Panc1 (cell line): ENCODE results near the gene PSG7. TPM values are rescaled to one million over a fixed set of nuclear protein-coding genes. Genes with fewer than 3 reads are reported as not detected.
"Not testable (repeated sequence)": the region's sequence is repeated elsewhere in the genome, so short reads cannot be mapped to it uniquely, and the experiment has no call there.

Source experiments
- ATAC-seq: fragments of 200-7000 bp; cut with Tn5 transposase; 2 replicates; pipeline ENCODE4 v1.9.1; 2020; ENCODE audit warnings: mild to moderate bottlenecking, moderate library complexity
- BruUV-seq: library from RNA; stranded (reverse); fragments of 400-500 nt; replicated peaks from 2 replicates; lab custom pipeline; 2021; lab: Mats Ljungman, UMichigan
- CTCF ChIA-PET: fragments of 300-600 bp; sonication (Branson Sonifier 250); formaldehyde crosslinking; loops from one replicate; lab custom pipeline; 2022; ENCODE audit warnings: antibody characterized with exemption; lab: Charles Lee
- POLR2A ChIA-PET: fragments of 300-600 bp; sonication (Branson Sonifier 250); formaldehyde crosslinking; loops from one replicate; lab custom pipeline; 2022; ENCODE audit warnings: antibody characterized with exemption; lab: Charles Lee
- DNase-seq: peaks from one replicate; pipeline ENCODE4 v3.0.0-alpha.2; 2010; ENCODE audit warnings: low read depth, low spot score
- H3K27ac ChIP-seq: 2 replicates; pipeline ENCODE4 v1.5.1; 2011; ENCODE audit warnings: mild to moderate bottlenecking, low read length, inconsistent platforms
- H3K27me3 ChIP-seq: fragments of 200-500 bp; sonication (Bioruptor generic); 2 replicates; pipeline ENCODE4 v1.6.0; 2014; ENCODE audit warnings: low read length, inconsistent platforms; ENCODE audit not compliant: control insufficient read depth, insufficient read depth
- H3K36me3 ChIP-seq: fragments of 200-500 bp; sonication (Bioruptor generic); 2 replicates; pipeline ENCODE4 v1.5.1; 2014; ENCODE audit warnings: inconsistent platforms, mild to moderate bottlenecking, low read length, moderate library complexity; ENCODE audit not compliant: control insufficient read depth, insufficient read depth
- H3K4me1 ChIP-seq: 2 replicates; pipeline ENCODE4 v1.5.1; 2011; ENCODE audit warnings: inconsistent platforms, mild to moderate bottlenecking, low read length, moderate library complexity; ENCODE audit not compliant: control insufficient read depth, insufficient read depth
- H3K4me3 ChIP-seq, 2 experiments: 2 replicates each; pipeline ENCODE4 v1.5.1; 2011 to 2012; ENCODE audit warnings: low read depth in 2 of 2, low read length in 2 of 2, mild to moderate bottlenecking in 2 of 2, inconsistent platforms in 1 of 2, moderate library complexity in 1 of 2
- H3K9me3 ChIP-seq: fragments of 200-500 bp; sonication (Bioruptor generic); 2 replicates; pipeline ENCODE4 v1.5.1; 2014; ENCODE audit warnings: low read depth, mild to moderate bottlenecking, inconsistent platforms, low read length, moderate library complexity; ENCODE audit not compliant: control insufficient read depth, insufficient read depth
- in situ Hi-C: cut with HindIII; loops from 2 replicates; pipeline ENCODE4 v1.10.0; 2016; ENCODE audit warnings: low sequenced_read_pairs, low pct_unique_long_range_greater_than_20kb
- intact Hi-C: fragments of 100-400 bp; cut with micrococcal nuclease; formaldehyde crosslinking; loops from one replicate; pipeline ENCODE4 v1.10.0; 2022; ENCODE audit not compliant: unreplicated experiment
- total RNA-seq: library from RNA; stranded (reverse); gene quantifications from one replicate; pipeline ENCODE4 v1.2.1, GENCODE V29; 2021; ENCODE audit not compliant: unreplicated experiment
- TF ChIP-seq, protein P1 (sequence below): fragments of 450-650 bp; IDR thresholded peaks from 2 replicates; pipeline ENCODE4 v1.5.1; 2017; ENCODE audit warnings: mild to moderate bottlenecking

PSG7 gene
- total RNA-seq, 1 experiment from 2014 or later: not detected

- BruUV-seq, H3K9me3 ChIP-seq, in situ Hi-C loops, intact Hi-C loops, H3K4me1 ChIP-seq, H3K27ac ChIP-seq, POLR2A ChIA-PET, H3K4me3 ChIP-seq, ATAC-seq, DNase-seq, H3K36me3 ChIP-seq, H3K27me3 ChIP-seq, CTCF ChIA-PET: not testable (repeated sequence)
Measured at GRCh38 chr19:42890446-42890845, 46.6 kb downstream of the PSG7 start.

- in situ Hi-C loops, intact Hi-C loops, H3K27me3 ChIP-seq, ATAC-seq, H3K4me3 ChIP-seq, H3K27ac ChIP-seq, H3K4me1 ChIP-seq, BruUV-seq, DNase-seq, POLR2A ChIA-PET, H3K36me3 ChIP-seq, H3K9me3 ChIP-seq, CTCF ChIA-PET: not testable (repeated sequence)
Measured at GRCh38 chr19:42887876-42888445, 49.0 kb downstream of the PSG7 start.

DNA sequence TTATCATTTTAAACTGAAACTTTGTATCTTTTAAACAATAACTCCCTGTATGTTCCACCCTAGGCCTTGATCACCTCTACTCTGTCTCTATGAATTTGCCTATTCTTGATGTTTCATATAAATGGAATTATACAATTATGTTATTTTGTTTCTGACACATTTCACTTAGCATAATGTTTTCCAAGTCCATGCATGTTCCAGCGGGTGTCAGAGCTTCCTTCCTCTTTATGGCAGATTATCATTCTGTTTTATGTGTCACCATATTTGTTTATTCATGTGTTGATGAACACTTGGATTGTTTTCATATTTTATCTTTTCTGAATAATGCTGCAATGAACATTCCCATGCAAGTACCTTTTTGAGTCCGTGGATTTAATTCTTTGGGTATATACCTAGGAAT is 54.3 kb downstream of the PSG7 start:
- ATAC-seq, CTCF ChIA-PET, intact Hi-C loops, DNase-seq, BruUV-seq, POLR2A ChIA-PET, H3K27me3 ChIP-seq, in situ Hi-C loops, H3K36me3 ChIP-seq, H3K4me1 ChIP-seq, H3K4me3 ChIP-seq, H3K27ac ChIP-seq, H3K9me3 ChIP-seq: not testable (repeated sequence)

DNA sequence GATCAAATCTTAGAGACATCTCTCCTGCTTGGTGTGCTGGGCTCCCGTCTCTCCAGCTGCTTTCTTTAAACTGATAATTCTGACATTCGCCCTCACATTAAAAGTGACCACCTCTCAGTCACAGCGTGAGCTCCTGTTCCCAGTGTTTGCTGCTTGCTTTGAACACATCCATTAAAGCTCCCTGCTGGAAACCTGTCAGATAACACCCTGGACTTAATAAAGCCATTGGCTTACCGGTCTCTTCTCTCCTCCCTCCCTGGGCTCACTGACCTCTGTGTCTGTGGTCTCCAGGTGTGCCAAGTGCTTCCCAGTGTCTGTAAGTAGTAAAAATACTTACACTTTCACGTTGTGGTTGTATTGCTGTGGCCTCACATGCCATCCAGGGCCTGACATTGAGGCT is 55.0 kb downstream of the PSG7 start:
- intact Hi-C loops, POLR2A ChIA-PET, H3K9me3 ChIP-seq, H3K27ac ChIP-seq, CTCF ChIA-PET, H3K36me3 ChIP-seq, BruUV-seq, ATAC-seq, H3K27me3 ChIP-seq, H3K4me3 ChIP-seq, in situ Hi-C loops, H3K4me1 ChIP-seq, DNase-seq: not testable (repeated sequence)

DNA sequence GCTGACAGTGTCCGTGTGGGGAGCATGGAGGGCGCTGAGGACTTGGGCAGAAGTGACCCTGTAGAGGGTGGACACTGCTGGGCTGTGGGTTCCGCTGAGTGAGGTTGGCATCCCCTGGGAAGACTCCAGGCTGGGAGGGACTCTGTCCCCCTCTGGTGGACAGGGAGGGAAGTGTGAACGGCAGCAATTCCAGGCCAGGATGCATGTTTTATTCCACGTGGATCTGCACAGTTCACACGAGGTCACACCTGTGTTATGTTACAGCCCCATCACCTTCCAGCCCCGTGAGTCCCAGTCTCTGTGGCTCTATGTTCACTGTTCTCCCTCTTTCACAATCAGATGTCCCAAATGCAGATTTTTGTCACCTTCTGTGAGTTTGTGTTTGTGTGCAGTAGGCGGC is 55.7 kb downstream of the PSG7 start:
- POLR2A ChIA-PET, intact Hi-C loops, H3K36me3 ChIP-seq, H3K4me3 ChIP-seq, CTCF ChIA-PET, H3K4me1 ChIP-seq, ATAC-seq, BruUV-seq, H3K27ac ChIP-seq, in situ Hi-C loops, DNase-seq, H3K9me3 ChIP-seq, H3K27me3 ChIP-seq: not testable (repeated sequence)
- TF ChIP-seq, protein P1, sequence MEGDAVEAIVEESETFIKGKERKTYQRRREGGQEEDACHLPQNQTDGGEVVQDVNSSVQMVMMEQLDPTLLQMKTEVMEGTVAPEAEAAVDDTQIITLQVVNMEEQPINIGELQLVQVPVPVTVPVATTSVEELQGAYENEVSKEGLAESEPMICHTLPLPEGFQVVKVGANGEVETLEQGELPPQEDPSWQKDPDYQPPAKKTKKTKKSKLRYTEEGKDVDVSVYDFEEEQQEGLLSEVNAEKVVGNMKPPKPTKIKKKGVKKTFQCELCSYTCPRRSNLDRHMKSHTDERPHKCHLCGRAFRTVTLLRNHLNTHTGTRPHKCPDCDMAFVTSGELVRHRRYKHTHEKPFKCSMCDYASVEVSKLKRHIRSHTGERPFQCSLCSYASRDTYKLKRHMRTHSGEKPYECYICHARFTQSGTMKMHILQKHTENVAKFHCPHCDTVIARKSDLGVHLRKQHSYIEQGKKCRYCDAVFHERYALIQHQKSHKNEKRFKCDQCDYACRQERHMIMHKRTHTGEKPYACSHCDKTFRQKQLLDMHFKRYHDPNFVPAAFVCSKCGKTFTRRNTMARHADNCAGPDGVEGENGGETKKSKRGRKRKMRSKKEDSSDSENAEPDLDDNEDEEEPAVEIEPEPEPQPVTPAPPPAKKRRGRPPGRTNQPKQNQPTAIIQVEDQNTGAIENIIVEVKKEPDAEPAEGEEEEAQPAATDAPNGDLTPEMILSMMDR: peak; percentile 67

DNA sequence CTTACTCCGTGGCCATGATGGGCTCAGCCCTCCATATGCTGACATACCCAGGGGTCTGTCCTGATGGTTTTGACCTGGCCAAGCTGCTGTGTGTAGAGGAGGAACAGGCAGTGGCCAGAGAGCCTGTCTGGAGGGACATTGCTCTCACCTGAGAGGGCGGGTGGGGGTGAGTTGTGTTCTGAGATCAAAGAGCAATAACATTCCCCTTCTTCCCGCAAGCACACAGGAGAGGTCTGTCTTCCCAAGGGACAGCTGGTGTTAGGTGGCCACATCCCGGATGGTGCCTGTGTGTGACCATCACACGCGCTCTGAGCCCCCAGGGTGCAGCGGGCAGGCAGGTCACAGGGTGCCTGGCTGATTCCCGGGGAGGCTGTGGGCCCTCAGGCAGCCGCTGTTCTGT is 56.4 kb downstream of the PSG7 start:
- in situ Hi-C loops, intact Hi-C loops: not testable (repeated sequence)

More for the DNA sequence above, 56.4 kb downstream of the PSG7 start:
- H3K4me3 ChIP-seq, POLR2A ChIA-PET, H3K4me1 ChIP-seq, H3K27ac ChIP-seq, H3K27me3 ChIP-seq, BruUV-seq, ATAC-seq, CTCF ChIA-PET, H3K9me3 ChIP-seq, H3K36me3 ChIP-seq, DNase-seq: not testable (repeated sequence)
